SK-N-SH (cell line): ENCODE measurements around the gene KRT74. TPM values are rescaled to one million over a fixed set of nuclear protein-coding genes. Genes with fewer than 3 reads are reported as not detected.

Source experiments
- CTCF ChIA-PET: fragments of 300-600, 350-600 bp; formaldehyde crosslinking; extraction: SDS; loops from one replicate; lab custom pipeline; 2021; lab: Yijun Ruan, JAX
- POLR2A ChIA-PET: fragments of 350-600 bp; sonication (Branson Sonifier 250); formaldehyde crosslinking; extraction: SDS; loops from one replicate; lab custom pipeline; 2020; ENCODE audit warnings: antibody characterized with exemption, inconsistent platforms; lab: Yijun Ruan, JAX
- DNase-seq: peaks from one replicate; pipeline ENCODE4 v3.0.0; 2012
- H2AFZ ChIP-seq: fragments of 200-600 bp; sonication (generic); 2 replicates; pipeline ENCODE4 v1.8.1; 2016; ENCODE audit warnings: antibody characterized with exemption, mild to moderate bottlenecking, low read depth
- H3F3A ChIP-seq: fragments of 200-600 bp; sonication (generic); replicated peaks from 2 replicates; pipeline ENCODE3; 2016; ENCODE audit warnings: antibody characterized with exemption, mild to moderate bottlenecking; ENCODE audit not compliant: insufficient read depth
- H3K27ac ChIP-seq, 2 experiments: fragments of 200-500 bp in 1 of 2; fragments of 200-600 bp in 1 of 2; sonication (Bioruptor generic) in 1 of 2; sonication (generic), shearing (Covaris generic) in 1 of 2; 2 replicates each; pipeline versions ENCODE4 v1.5.1 to v1.6.1; 2014 to 2016; ENCODE audit warnings: low read depth in 2 of 2, inconsistent platforms in 1 of 2, low read length in 1 of 2, mild to moderate bottlenecking in 1 of 2, mixed read lengths in 1 of 2
- H3K27me3 ChIP-seq: fragments of 200-600 bp; sonication (generic), shearing (Covaris generic); 2 replicates; pipeline ENCODE4 v1.6.1; 2016; ENCODE audit warnings: mixed run types; ENCODE audit not compliant: insufficient read depth
- H3K36me3 ChIP-seq, 2 experiments: fragments of 200-500 bp in 1 of 2; fragments of 200-600 bp in 1 of 2; sonication (Bioruptor generic) in 1 of 2; sonication (generic) in 1 of 2; replicated peaks in 1 of 2; 2 replicates each; pipeline versions ENCODE3 to v1.5.1; 2014 to 2016; ENCODE audit warnings: low read length in 1 of 2, mild to moderate bottlenecking in 1 of 2; ENCODE audit not compliant: insufficient read depth in 2 of 2, control insufficient read depth in 1 of 2
- H3K4me1 ChIP-seq, 2 experiments: fragments of 200-500 bp in 1 of 2; fragments of 200-600 bp in 1 of 2; sonication (Bioruptor generic) in 1 of 2; sonication (generic), shearing (Covaris generic) in 1 of 2; 2 replicates each; pipeline versions ENCODE4 v1.5.1 to v1.6.1; 2014 to 2016; ENCODE audit warnings: low read depth in 1 of 2, low read length in 1 of 2, mixed run types in 1 of 2; ENCODE audit not compliant: insufficient read depth in 2 of 2, control insufficient read depth in 1 of 2
- H3K4me2 ChIP-seq: fragments of 200-600 bp; sonication (generic), shearing (Covaris generic); 2 replicates; pipeline ENCODE4 v1.6.1; 2017; ENCODE audit warnings: mixed run types
- H3K4me3 ChIP-seq, 2 experiments: fragments of 200-500 bp in 1 of 2; fragments of 200-600 bp in 1 of 2; sonication (Bioruptor generic) in 1 of 2; sonication (generic), shearing (Covaris generic) in 1 of 2; 2 replicates each; pipeline versions ENCODE4 v1.5.1 to v1.8.1; 2014 to 2016; ENCODE audit warnings: low read depth in 2 of 2, inconsistent platforms in 1 of 2, low read length in 1 of 2, mild to moderate bottlenecking in 1 of 2, mixed read lengths in 1 of 2, moderate library complexity in 1 of 2
- H3K79me2 ChIP-seq: fragments of 200-600 bp; sonication (generic); 2 replicates; pipeline ENCODE4 v1.8.1; 2017; ENCODE audit warnings: mild to moderate bottlenecking; ENCODE audit not compliant: insufficient read depth
- H3K9ac ChIP-seq: fragments of 200-600 bp; sonication (generic); 2 replicates; pipeline ENCODE4 v1.6.1; 2017; ENCODE audit warnings: mixed run types
- H3K9me2 ChIP-seq: fragments of 200-600 bp; sonication (generic); 2 replicates; pipeline ENCODE4 v1.6.1; 2017; ENCODE audit warnings: mixed run types
- H3K9me3 ChIP-seq: fragments of 200-600 bp; sonication (generic); 2 replicates; pipeline ENCODE4 v1.6.1; 2017; ENCODE audit warnings: mixed run types, mild to moderate bottlenecking, moderate library complexity
- H4K20me1 ChIP-seq: fragments of 200-600 bp; sonication (generic); 2 replicates; pipeline ENCODE4 v1.6.1; 2017; ENCODE audit warnings: mild to moderate bottlenecking, mixed run types; ENCODE audit not compliant: insufficient read depth
- CHD2 ChIP-seq: fragments of 150-350 bp; IDR thresholded peaks from 2 replicates; pipeline ENCODE4 v1.6.1; 2018; ENCODE audit warnings: low read length; ENCODE audit not compliant: partially characterized antibody
- CTCF ChIP-seq: fragments of 200-600 bp; sonication (generic); IDR thresholded peaks from 2 replicates; pipeline ENCODE4 v1.6.1; 2017; ENCODE audit warnings: antibody characterized with exemption, mild to moderate bottlenecking, moderate library complexity
- ELF1 ChIP-seq: IDR thresholded peaks from 2 replicates; pipeline ENCODE4 v1.4.0; 2012
- GABPA ChIP-seq: IDR thresholded peaks from 2 replicates; pipeline ENCODE4 v1.4.0; 2012; ENCODE audit warnings: low read depth, mild to moderate bottlenecking
- GATA2 ChIP-seq: sonication (generic); formaldehyde crosslinking; IDR thresholded peaks from 2 replicates; pipeline ENCODE4 v1.5.0; 2020; ENCODE audit warnings: mild to moderate bottlenecking, missing genetic modification reagents
- IRF3 ChIP-seq: fragments of 150-350 bp; IDR thresholded peaks from 2 replicates; pipeline ENCODE4 v1.6.1; 2016; ENCODE audit warnings: mild to moderate bottlenecking, low read depth, low read length
- MEF2A ChIP-seq: IDR thresholded peaks from 2 replicates; pipeline ENCODE4 v1.4.0; 2012; ENCODE audit warnings: low read depth, borderline replicate concordance
- MXI1 ChIP-seq: IDR thresholded peaks from 2 replicates; pipeline ENCODE4 v1.6.1; 2012; ENCODE audit warnings: mild to moderate bottlenecking, low read depth, low read length, improper control_type of control experiment
- NRF1 ChIP-seq: IDR thresholded peaks from 2 replicates; pipeline ENCODE4 v1.6.1; 2012; ENCODE audit warnings: low read depth, mild to moderate bottlenecking, low read length
- PBX3 ChIP-seq: IDR thresholded peaks from 2 replicates; pipeline ENCODE4; 2012
- POLR2AphosphoS5 ChIP-seq: IDR thresholded peaks from 2 replicates; pipeline ENCODE4 v1.6.1; 2012; ENCODE audit warnings: low read depth, low read length
- RAD21 ChIP-seq: IDR thresholded peaks from 2 replicates; pipeline ENCODE4 v1.6.1; 2012; ENCODE audit warnings: mild to moderate bottlenecking, low read length
- RCOR1 ChIP-seq: fragments of 150-350 bp; IDR thresholded peaks from 2 replicates; pipeline ENCODE4 v1.6.1; 2017; ENCODE audit warnings: antibody characterized with exemption, low read length
- SMC3 ChIP-seq: IDR thresholded peaks from 2 replicates; pipeline ENCODE4 v1.6.1; 2012; ENCODE audit warnings: low read depth, low read length, improper control_type of control experiment
- TCF12 ChIP-seq: IDR thresholded peaks from 2 replicates; pipeline ENCODE4 v1.4.0; 2012
- USF1 ChIP-seq: IDR thresholded peaks from 2 replicates; pipeline ENCODE4 v1.4.0; 2012; ENCODE audit warnings: low read depth, borderline replicate concordance
- USF2 ChIP-seq: fragments of 150-350 bp; IDR thresholded peaks from 2 replicates; pipeline ENCODE4 v1.6.1; 2017; ENCODE audit warnings: antibody characterized with exemption, low read length, low read depth, borderline replicate concordance
- whole genome bisulfite sequencing: methylation state at CpG from one replicate; pipeline ENCODE4 v1.1.6; 2017; ENCODE audit warnings: low lambda C conversion rate; 5-methylcytosine and 5-hydroxymethylcytosine counted together
- polyA plus RNA-seq, 3 experiments: library from polyadenylated mRNA; depleted of rRNA; stranded (reverse); fragments of >200 nt; gene quantifications; 2 replicates each; pipeline ENCODE4 v1.2.3, GENCODE V29; 2012

Gene KRT74
- polyA plus RNA-seq, 1 of the 3 experiments (the other 2 are of a cell fraction): not detected

- no peak for TF ChIP-seq RCOR1
- no peak for TF ChIP-seq MEF2A
- TF ChIP-seq GABPA: no peak
- TF ChIP-seq ELF1: no peak
- TF ChIP-seq NRF1: no peak
- TF ChIP-seq CTCF: no peak
- no peak for TF ChIP-seq PBX3
- no peak for TF ChIP-seq RAD21
- TF ChIP-seq CHD2: no peak
- TF ChIP-seq TCF12: no peak
- TF ChIP-seq GATA2 (CRISPR knock-in tag): no peak
- no peak for TF ChIP-seq USF1
- no peak for TF ChIP-seq USF2
- TF ChIP-seq SMC3: no peak
- TF ChIP-seq POLR2AphosphoS5: no peak
- no peak for TF ChIP-seq MXI1
- TF ChIP-seq IRF3: no peak
- H2AFZ ChIP-seq: no peak overlapping the region
- H3K4me2 ChIP-seq: no peak overlapping the region
- H3K79me2 ChIP-seq: no peaks in the 10 kb centered on the region
- ChIA-PET POLR2A (no interaction called here), CTCF (interaction anchor here (0.6 kb wide), 1 partner anchor 105 kb away, joined by 3 read pairs; no protein-coding TSS in a partner anchor)
- WGBS: 7% methylated on average over 1 of the region's 1 CpG
- no peak for DNase-seq
- no peak overlapping the region for H3K4me3 ChIP-seq
- no peaks in the 10 kb centered on the region for H3K9me3 ChIP-seq
- no peak overlapping the region for H3K27ac ChIP-seq
- H4K20me1 ChIP-seq: no peaks in the 10 kb centered on the region
- no peak overlapping the region for H3K9ac ChIP-seq
- peaks cover 25% of the 10 kb centered on the region; the same call in 1 of the 2 replicates for H3K27me3 ChIP-seq
- H3K4me1 ChIP-seq: no peaks in the 10 kb centered on the region
- H3K36me3 ChIP-seq: no peaks in the 10 kb centered on the region
- H3F3A ChIP-seq: no peaks in the 10 kb centered on the region
- no peaks in the 10 kb centered on the region for H3K9me2 ChIP-seq
Observed at GRCh38 chr12:52607314-52607713, 33.7 kb upstream of the KRT74 start.
